ENCODE measurements around the gene MID2. TPM values are rescaled to one million over a fixed set of nuclear protein-coding genes. Genes with fewer than 3 reads are reported as not detected.
"Not testable (repeated sequence)": the region's sequence is repeated elsewhere in the genome, so short reads cannot be mapped to it uniquely, and the experiment has no call there.

MID2 gene
- total RNA-seq, 1 donor, result 17.6 TPM

GRCh38 chrX:107857837-107858236, 32.2 kb downstream of the MID2 start:
- no peak overlapping the region for H3K4me3 ChIP-seq (ENCODE audit: low read length)
- no peaks in the 10 kb centered on the region for H3K27me3 ChIP-seq (ENCODE audit: insufficient read depth, low read length)
- no peaks in the 10 kb centered on the region for H3K9me3 ChIP-seq (ENCODE audit: low read depth, low read length)
- H3K4me1 ChIP-seq (ENCODE audit: insufficient read depth, low read length), result no peaks in the 10 kb centered on the region

GRCh38 chrX:107861056-107861455, 35.4 kb downstream of the MID2 start:
- Histone ChIP-seq H3K4me1 (ENCODE audit: insufficient read depth, low read length) (no peaks in the 10 kb centered on the region), H3K4me3 (ENCODE audit: low read length) (no peak overlapping the region), H3K9me3 (ENCODE audit: low read depth, low read length) (no peaks in the 10 kb centered on the region), H3K27me3 (ENCODE audit: insufficient read depth, low read length) (no peaks in the 10 kb centered on the region)

DNA sequence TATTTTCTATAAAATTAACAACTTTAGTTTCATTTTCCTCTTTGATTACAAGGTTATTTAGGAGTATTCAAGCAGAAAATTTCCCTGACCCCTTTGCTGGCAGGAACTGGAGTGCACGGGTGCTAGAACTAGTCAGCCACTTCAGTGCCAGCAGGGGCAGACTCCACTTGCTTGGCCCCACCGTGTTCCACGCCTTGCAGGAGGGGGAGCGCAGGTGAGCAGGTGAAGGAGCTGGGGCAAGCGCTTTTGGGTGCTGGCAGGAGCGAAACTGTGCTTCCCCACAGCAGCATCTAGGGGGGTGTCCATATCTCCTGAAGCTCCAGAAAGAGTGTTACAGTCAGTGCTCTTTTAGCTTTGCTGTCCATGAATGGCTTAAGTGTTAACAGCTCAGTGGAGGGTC, 45.5 kb downstream of the MID2 start:
- Histone ChIP-seq H3K4me3 (ENCODE audit: low read length) (no peak overlapping the region), H3K27me3 (ENCODE audit: insufficient read depth, low read length) (no peaks in the 10 kb centered on the region), H3K9me3 (ENCODE audit: low read depth, low read length) (no peaks in the 10 kb centered on the region), H3K4me1 (ENCODE audit: insufficient read depth, low read length) (no peaks in the 10 kb centered on the region)

GRCh38 chrX:107878106-107878505, 52.4 kb downstream of the MID2 start:
- no peaks in the 10 kb centered on the region for H3K4me1 ChIP-seq (ENCODE audit: insufficient read depth, low read length)
- H3K27me3 ChIP-seq (ENCODE audit: insufficient read depth, low read length), result no peaks in the 10 kb centered on the region
- H3K9me3 ChIP-seq (ENCODE audit: low read depth, low read length), result no peaks in the 10 kb centered on the region
- no peak overlapping the region for H3K4me3 ChIP-seq (ENCODE audit: low read length)

- H3K4me3 ChIP-seq (ENCODE audit: low read length), result no peak overlapping the region
- no peaks in the 10 kb centered on the region for H3K27me3 ChIP-seq (ENCODE audit: insufficient read depth, low read length)
- no peaks in the 10 kb centered on the region for H3K9me3 ChIP-seq (ENCODE audit: low read depth, low read length)
- no peaks in the 10 kb centered on the region for H3K4me1 ChIP-seq (ENCODE audit: insufficient read depth, low read length)
These were observed 54.5 kb downstream of the MID2 start for GRCh38 chrX:107880054-107880610.

GRCh38 chrX:107894038-107894437, 68.4 kb downstream of the MID2 start:
- Histone ChIP-seq H3K4me1 (ENCODE audit: insufficient read depth, low read length) (no peaks in the 10 kb centered on the region), H3K4me3 (ENCODE audit: low read length) (no peak overlapping the region), H3K27me3 (ENCODE audit: insufficient read depth, low read length) (no peaks in the 10 kb centered on the region), H3K9me3 (ENCODE audit: low read depth, low read length) (no peaks in the 10 kb centered on the region)

DNA sequence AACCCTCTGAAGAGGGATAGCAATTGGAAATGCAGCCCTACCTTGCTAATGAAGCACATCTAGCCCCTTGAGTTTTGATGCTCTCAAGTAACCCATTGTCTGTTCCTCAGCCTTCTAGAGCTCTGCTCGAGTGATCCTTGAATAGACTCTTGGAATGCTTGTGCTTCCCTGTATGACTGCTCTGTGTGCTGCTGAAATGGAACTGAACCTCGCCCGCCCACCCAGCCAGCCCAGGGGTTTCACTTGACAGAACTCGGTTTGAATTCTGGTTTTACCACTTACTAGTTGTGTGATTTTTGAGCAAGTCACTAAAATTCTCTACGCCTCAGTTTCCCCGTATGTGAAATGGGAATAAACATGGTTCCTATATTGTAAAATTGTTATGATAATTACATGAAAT, 77.1 kb downstream of the MID2 start:
- H3K9me3 ChIP-seq (ENCODE audit: low read depth, low read length), result no peaks in the 10 kb centered on the region
- no peaks in the 10 kb centered on the region for H3K27me3 ChIP-seq (ENCODE audit: insufficient read depth, low read length)
- H3K4me1 ChIP-seq (ENCODE audit: insufficient read depth, low read length), result no peaks in the 10 kb centered on the region
- H3K4me3 ChIP-seq (ENCODE audit: low read length), result no peak overlapping the region

- no peaks in the 10 kb centered on the region for H3K9me3 ChIP-seq (ENCODE audit: low read depth, low read length)
- no peaks in the 10 kb centered on the region for H3K4me1 ChIP-seq (ENCODE audit: insufficient read depth, low read length)
- no peak overlapping the region for H3K4me3 ChIP-seq (ENCODE audit: low read length)
- H3K27me3 ChIP-seq (ENCODE audit: insufficient read depth, low read length), result no peaks in the 10 kb centered on the region
These were observed 79.7 kb downstream of the MID2 start for GRCh38 chrX:107905366-107905765.

DNA sequence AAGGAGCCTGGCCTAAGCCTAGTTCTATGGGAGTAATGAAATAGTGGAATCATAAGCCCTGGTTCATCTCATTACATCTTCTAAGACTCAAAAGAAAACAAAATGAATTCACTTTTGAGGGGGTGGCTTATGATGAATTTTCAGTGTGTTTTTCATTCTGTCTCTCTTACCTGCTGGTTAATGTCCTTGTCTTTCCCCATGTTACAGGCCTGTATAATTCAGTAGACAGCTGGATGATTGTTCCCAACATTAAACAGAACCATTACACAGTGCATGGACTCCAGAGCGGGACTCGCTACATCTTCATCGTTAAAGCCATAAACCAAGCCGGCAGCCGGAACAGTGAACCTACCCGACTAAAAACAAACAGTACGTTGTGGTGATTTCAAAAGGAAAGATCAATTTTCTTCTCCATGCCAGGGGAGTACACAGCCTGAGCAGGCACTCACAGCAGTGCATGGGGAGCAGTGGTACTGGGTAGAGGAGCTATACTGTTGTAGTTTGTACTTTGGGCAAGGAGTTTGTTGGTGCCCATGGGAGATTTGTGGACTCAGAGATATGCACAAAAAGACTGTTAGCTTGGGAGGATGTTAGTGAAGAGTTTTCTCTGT, 98.6 kb downstream of the MID2 start:
- no peaks in the 10 kb centered on the region for H3K4me1 ChIP-seq (ENCODE audit: insufficient read depth, low read length)
- H3K9me3 ChIP-seq (ENCODE audit: low read depth, low read length), result no peaks in the 10 kb centered on the region
- H3K27me3 ChIP-seq (ENCODE audit: insufficient read depth, low read length), result no peaks in the 10 kb centered on the region
- no peak overlapping the region for H3K4me3 ChIP-seq (ENCODE audit: low read length)

GRCh38 chrX:107934262-107934661, 108.6 kb downstream of the MID2 start:
- H3K4me1 ChIP-seq (ENCODE audit: insufficient read depth, low read length), result no peaks in the 10 kb centered on the region

GRCh38 chrX:107935200-107935599, 109.5 kb downstream of the MID2 start:
- no peaks in the 10 kb centered on the region for H3K4me1 ChIP-seq (ENCODE audit: insufficient read depth, low read length)
- no peaks in the 10 kb centered on the region for H3K9me3 ChIP-seq (ENCODE audit: low read depth, low read length)
- no peak overlapping the region for H3K4me3 ChIP-seq (ENCODE audit: low read length)

More at GRCh38 chrX:107934262-107934661, 108.6 kb downstream of the MID2 start:
- Histone ChIP-seq H3K9me3 (ENCODE audit: low read depth, low read length) (no peaks in the 10 kb centered on the region), H3K27me3 (ENCODE audit: insufficient read depth, low read length) (no peaks in the 10 kb centered on the region), H3K4me3 (ENCODE audit: low read length) (no peak overlapping the region)

DNA sequence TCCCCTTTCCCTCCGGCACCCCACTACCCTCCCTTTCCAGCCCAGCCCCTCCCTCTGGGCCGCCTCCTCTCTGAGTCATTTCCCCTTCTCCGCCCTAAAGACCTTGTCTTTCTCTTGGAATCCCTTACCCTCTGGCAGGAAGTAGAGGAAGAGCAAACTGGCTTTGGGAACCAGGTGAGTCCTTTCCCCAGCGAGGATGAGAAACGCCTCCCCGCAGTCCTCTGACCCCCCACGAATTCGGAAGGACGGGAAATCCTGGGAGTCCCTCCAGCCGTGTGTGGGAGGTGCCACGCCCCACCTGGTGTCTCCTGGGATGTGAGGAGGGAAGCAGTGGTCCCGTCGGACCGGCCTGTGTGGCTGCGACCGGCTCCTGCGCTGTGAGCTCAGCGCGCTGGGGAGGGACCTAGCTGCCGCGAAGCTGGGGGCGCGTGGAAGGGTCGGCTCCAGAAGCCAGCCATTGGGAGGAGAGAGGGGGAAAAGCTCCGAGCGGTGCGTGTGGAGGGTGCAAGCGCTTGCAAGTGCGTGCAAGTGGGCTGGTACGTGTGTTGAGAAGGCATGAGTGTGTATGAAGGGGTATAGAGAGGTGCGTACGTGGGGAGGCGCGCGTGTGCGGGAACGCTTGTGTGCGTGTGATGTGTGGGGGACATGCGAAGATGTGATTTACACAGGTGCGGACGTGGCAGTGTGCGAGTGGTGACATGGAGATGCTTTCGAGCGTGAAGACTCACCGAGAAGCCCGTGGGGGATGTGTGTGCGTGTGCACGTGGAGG, 110.2 kb downstream of the MID2 start:
- Histone ChIP-seq H3K4me3 (ENCODE audit: low read length) (no peak overlapping the region), H3K27me3 (ENCODE audit: insufficient read depth, low read length) (no peaks in the 10 kb centered on the region), H3K9me3 (ENCODE audit: low read depth, low read length) (no peaks in the 10 kb centered on the region), H3K4me1 (ENCODE audit: insufficient read depth, low read length) (no peaks in the 10 kb centered on the region)

More at GRCh38 chrX:107935200-107935599, 109.5 kb downstream of the MID2 start:
- H3K27me3 ChIP-seq (ENCODE audit: insufficient read depth, low read length), result no peaks in the 10 kb centered on the region

GRCh38 chrX:107936434-107936730, 110.7 kb downstream of the MID2 start:
- H3K4me3 ChIP-seq (ENCODE audit: low read length), result no peak overlapping the region
- H3K27me3 ChIP-seq (ENCODE audit: insufficient read depth, low read length), result no peaks in the 10 kb centered on the region
- H3K9me3 ChIP-seq (ENCODE audit: low read depth, low read length), result no peaks in the 10 kb centered on the region
- no peaks in the 10 kb centered on the region for H3K4me1 ChIP-seq (ENCODE audit: insufficient read depth, low read length)

GRCh38 chrX:107940095-107940494, 114.4 kb downstream of the MID2 start:
- Histone ChIP-seq H3K4me1 (ENCODE audit: insufficient read depth, low read length) (no peaks in the 10 kb centered on the region), H3K27me3 (ENCODE audit: insufficient read depth, low read length) (no peaks in the 10 kb centered on the region), H3K4me3 (ENCODE audit: low read length) (no peak overlapping the region), H3K9me3 (ENCODE audit: low read depth, low read length) (no peaks in the 10 kb centered on the region)

DNA sequence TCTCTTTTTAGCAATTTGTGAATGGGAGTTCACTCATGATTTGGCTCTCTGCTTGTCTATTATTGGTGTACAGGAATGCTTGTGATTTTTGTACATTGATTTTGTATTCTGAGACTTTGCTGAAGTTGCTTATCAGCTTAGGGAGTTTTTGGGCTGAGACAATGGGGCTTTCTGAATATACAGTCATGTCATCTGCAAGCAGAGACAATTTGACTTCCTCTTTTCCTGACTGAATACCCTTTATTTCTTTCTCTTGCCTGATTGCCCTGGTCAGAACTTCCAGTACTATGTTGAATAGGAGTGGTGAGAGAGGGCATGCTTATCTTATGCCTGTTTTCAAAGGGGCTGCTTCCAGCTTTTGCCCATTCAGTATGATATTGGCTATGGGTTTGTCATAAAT, 129.7 kb downstream of the MID2 start:
- H3K4me1 ChIP-seq (ENCODE audit: insufficient read depth, low read length); H3K4me3 ChIP-seq (ENCODE audit: low read length); H3K9me3 ChIP-seq (ENCODE audit: low read depth, low read length); H3K27me3 ChIP-seq (ENCODE audit: insufficient read depth, low read length): not testable (repeated sequence)

DNA sequence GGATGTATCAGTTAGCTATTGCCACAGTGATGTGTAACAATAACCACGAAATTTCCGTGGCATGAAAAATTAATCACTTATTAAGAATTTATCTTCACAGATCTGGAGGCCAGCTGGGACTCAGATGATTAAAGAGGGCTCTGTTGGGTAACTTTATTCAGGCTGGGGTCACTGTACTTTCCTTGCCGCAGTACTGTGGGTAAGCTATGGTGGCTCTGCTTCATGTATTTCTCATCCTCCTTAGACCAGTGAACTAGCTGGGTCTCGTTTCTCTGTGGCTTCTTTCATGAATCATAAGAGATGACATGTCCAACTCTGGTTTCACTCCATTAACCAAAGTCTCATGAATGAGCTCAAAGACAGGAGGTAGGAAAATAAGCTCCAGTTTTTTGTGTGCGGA, 143.0 kb downstream of the MID2 start:
- no peaks in the 10 kb centered on the region for H3K9me3 ChIP-seq (ENCODE audit: low read depth, low read length)
- H3K4me3 ChIP-seq (ENCODE audit: low read length), result no peak overlapping the region

More for the DNA sequence above, 143.0 kb downstream of the MID2 start:
- Histone ChIP-seq H3K4me1 (ENCODE audit: insufficient read depth, low read length) (no peaks in the 10 kb centered on the region), H3K27me3 (ENCODE audit: insufficient read depth, low read length) (no peaks in the 10 kb centered on the region)
